Stimulated activated naive CD8-positive, alpha-beta T cell treated with anti-CD3 and anti-CD28 coated beads, Interleukin-15, Interleukin-2, amounts not matched to agents 100 ng/mL and 50 ng/mL, for 24 hours (primary cell): ENCODE data around the gene FAM240B.

Experiments used
- H3K27ac Mint-ChIP-seq: one replicate; pipeline ENCODE4 v1.8.0; 2021; ENCODE audit warnings: mild to moderate bottlenecking, mixed read lengths
- H3K27me3 Mint-ChIP-seq: one replicate; pipeline ENCODE4 v1.8.0; 2021; ENCODE audit warnings: mixed read lengths
- H3K36me3 Mint-ChIP-seq: one replicate; pipeline ENCODE4 v1.8.0; 2021; ENCODE audit warnings: low read depth, mixed read lengths
- H3K4me1 Mint-ChIP-seq: one replicate; pipeline ENCODE4 v1.8.0; 2021; ENCODE audit warnings: low read depth, mixed read lengths
- H3K4me3 Mint-ChIP-seq: one replicate; pipeline ENCODE4 v1.8.0; 2021; ENCODE audit warnings: mild to moderate bottlenecking, mixed read lengths
- H3K9me3 Mint-ChIP-seq: one replicate; pipeline ENCODE4 v1.8.0; 2021; ENCODE audit warnings: mixed read lengths

FAM240B gene

DNA sequence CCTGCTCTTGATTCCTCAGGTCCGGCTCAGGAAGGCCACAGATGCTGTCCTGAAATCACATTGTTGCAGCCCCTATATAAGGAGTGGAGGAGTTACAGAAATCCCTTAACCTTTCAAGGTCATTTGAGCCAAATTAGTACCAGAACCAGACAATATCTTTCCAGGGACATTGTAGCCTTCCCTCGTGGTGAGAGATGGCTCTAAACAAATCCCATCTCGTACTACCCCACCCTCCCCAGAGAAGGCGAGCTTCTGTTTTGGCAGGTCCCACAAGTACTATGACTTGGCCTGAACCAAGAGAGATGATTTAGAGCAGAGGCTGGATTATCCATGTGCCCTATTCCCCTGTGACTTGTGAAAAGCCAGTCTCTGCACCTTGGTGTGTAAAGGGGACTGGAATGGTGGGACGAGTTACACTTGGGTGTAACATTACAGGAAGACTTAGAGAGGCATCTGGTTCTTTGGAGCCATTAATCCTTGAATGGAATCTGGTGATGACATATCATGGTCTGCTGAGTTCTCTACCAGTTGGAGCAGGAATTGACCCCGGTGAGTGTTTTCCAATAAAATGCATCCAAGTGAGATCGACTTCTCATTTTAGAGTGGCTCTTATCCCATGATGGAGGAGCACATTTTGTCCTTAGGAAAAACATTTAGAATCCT, at the start of gene FAM240B:
Gene FAM240B, minus strand, starts transcription at position 51 of the 663 bp plus-strand sequence. CDS start 16,134 bp downstream, outside the sequence.
- Mint-ChIP-seq H3K4me1 (no peaks in the 10 kb centered on the region), H3K4me3 (no peak within 1 kb of the TSS), H3K27ac (no peak within 1 kb of the TSS), H3K36me3 (no peaks in the 10 kb centered on the region), H3K9me3 (no peaks in the 10 kb centered on the region), H3K27me3 (peaks cover 6% of the 10 kb centered on the region)

DNA sequence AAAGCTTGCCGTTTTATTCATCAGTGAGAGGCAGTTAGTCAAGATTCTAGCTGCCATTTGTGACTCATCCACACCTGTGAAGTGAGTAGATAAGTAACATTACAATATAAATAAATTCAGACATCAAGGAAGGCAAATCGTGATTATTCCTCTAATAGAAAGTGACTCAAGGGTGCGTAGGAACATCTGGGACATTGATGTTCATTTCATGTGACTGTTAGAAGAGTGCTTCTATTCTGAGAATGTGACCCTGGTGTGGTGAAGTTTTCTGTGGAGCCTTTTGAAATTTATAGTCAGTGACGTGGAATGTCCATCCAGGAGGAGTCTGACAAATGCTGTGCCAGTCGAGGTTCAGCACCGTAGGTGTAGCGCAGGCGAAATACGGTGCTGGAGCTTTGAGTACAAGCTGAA, 48.4 kb upstream of the FAM240B start:
- H3K27ac Mint-ChIP-seq, result no peak overlapping the region
- H3K4me1 Mint-ChIP-seq, result no peaks in the 10 kb centered on the region
- peaks cover 14% of the 10 kb centered on the region for H3K27me3 Mint-ChIP-seq
- no peak overlapping the region for H3K4me3 Mint-ChIP-seq
- H3K9me3 Mint-ChIP-seq, result peaks cover 12% of the 10 kb centered on the region
- H3K36me3 Mint-ChIP-seq, result no peaks in the 10 kb centered on the region

- H3K27ac Mint-ChIP-seq, result no peak overlapping the region
- H3K36me3 Mint-ChIP-seq, result no peaks in the 10 kb centered on the region
- H3K4me1 Mint-ChIP-seq, result no peaks in the 10 kb centered on the region
- H3K4me3 Mint-ChIP-seq, result no peak overlapping the region
- H3K9me3 Mint-ChIP-seq, result peaks cover 12% of the 10 kb centered on the region
- peaks cover 24% of the 10 kb centered on the region for H3K27me3 Mint-ChIP-seq
Observed at GRCh38 chr9:38765101-38765500, 45.2 kb upstream of the FAM240B start.

DNA sequence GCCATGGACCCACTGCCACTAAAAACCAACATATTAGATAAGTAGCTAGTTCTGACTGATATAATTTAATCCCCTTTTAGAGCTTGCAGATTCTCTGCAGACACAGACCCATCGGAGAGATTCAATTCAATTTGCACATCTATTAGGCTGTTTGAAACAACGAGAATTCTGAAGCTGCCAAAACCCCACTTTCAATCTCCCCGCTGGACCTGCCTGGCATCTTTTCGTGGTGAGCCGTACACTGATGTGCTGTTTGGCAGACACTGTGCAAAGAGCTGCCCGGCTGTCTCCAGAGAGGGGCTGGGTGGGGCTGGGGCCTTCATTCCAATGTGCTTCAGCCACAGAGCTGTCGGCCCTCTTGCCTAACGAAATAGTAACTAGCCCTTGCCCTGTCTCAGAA, 42.1 kb upstream of the FAM240B start:
- H3K27me3 Mint-ChIP-seq, result peaks cover 26% of the 10 kb centered on the region
- H3K9me3 Mint-ChIP-seq, result peaks cover 8% of the 10 kb centered on the region
- no peaks in the 10 kb centered on the region for H3K4me1 Mint-ChIP-seq
- H3K27ac Mint-ChIP-seq, result no peak overlapping the region
- H3K36me3 Mint-ChIP-seq, result no peaks in the 10 kb centered on the region
- H3K4me3 Mint-ChIP-seq, result no peak overlapping the region

GRCh38 chr9:38761339-38761738, 41.4 kb upstream of the FAM240B start:
- H3K36me3 Mint-ChIP-seq, result no peaks in the 10 kb centered on the region
- H3K27ac Mint-ChIP-seq, result no peak overlapping the region
- H3K4me3 Mint-ChIP-seq, result no peak overlapping the region
- H3K4me1 Mint-ChIP-seq, result no peaks in the 10 kb centered on the region
- peaks cover 8% of the 10 kb centered on the region for H3K9me3 Mint-ChIP-seq
- peaks cover 26% of the 10 kb centered on the region for H3K27me3 Mint-ChIP-seq

DNA sequence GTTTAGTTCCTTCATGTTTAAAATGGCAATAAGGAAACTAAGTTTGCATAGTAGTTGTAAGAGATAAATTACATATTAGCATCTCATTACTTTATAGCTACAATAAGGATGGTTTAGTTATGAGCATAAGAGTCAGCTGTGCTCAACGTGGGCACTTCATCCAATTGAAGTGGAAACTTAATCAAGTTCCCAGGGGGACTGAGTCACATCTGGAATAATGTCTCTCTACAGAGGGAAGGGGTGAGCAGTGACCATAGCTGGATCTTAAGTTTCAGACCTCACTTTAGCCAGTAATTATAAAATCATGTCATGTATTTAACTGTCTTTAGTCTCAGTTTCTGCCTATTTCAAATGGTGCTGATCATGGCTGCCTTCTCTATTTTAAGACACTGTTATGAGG, 36.8 kb upstream of the FAM240B start:
- H3K4me3 Mint-ChIP-seq, result no peak overlapping the region

GRCh38 chr9:38747941-38748340, 28.0 kb upstream of the FAM240B start:
- no peaks in the 10 kb centered on the region for H3K4me1 Mint-ChIP-seq
- H3K27me3 Mint-ChIP-seq, result peaks cover 3% of the 10 kb centered on the region
- no peaks in the 10 kb centered on the region for H3K9me3 Mint-ChIP-seq
- no peaks in the 10 kb centered on the region for H3K36me3 Mint-ChIP-seq
- H3K27ac Mint-ChIP-seq, result no peak overlapping the region
- no peak overlapping the region for H3K4me3 Mint-ChIP-seq

More for the DNA sequence above, 36.8 kb upstream of the FAM240B start:
- no peaks in the 10 kb centered on the region for H3K36me3 Mint-ChIP-seq
- H3K9me3 Mint-ChIP-seq, result no peaks in the 10 kb centered on the region
- peaks cover 19% of the 10 kb centered on the region for H3K27me3 Mint-ChIP-seq
- H3K27ac Mint-ChIP-seq, result no peak overlapping the region
- no peaks in the 10 kb centered on the region for H3K4me1 Mint-ChIP-seq

GRCh38 chr9:38747067-38747466, 27.1 kb upstream of the FAM240B start:
- Mint-ChIP-seq H3K27me3 (peaks cover 3% of the 10 kb centered on the region), H3K27ac (no peak overlapping the region), H3K36me3 (no peaks in the 10 kb centered on the region), H3K4me1 (no peaks in the 10 kb centered on the region), H3K9me3 (no peaks in the 10 kb centered on the region), H3K4me3 (no peak overlapping the region)

DNA sequence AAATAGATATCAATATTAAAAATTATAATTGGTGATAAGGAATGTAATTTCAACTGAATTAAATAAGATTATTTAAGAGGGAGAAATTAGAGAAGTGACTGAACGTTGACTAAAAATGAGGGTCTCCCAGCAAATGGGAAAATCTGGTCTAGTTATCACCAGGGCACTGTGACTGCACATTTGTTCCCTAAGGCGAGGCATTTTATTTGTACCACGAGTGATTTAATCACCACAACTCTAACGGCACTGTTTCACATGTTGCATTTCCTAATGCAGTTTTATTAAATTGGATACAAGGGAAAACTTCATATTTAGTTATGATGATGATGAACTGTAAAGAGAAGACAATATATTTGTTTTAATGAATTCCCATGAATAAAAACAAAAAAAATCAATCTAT, 26.4 kb upstream of the FAM240B start:
- H3K27me3 Mint-ChIP-seq, result peaks cover 3% of the 10 kb centered on the region
- no peaks in the 10 kb centered on the region for H3K9me3 Mint-ChIP-seq
- no peaks in the 10 kb centered on the region for H3K36me3 Mint-ChIP-seq
- H3K4me1 Mint-ChIP-seq, result no peaks in the 10 kb centered on the region
- H3K27ac Mint-ChIP-seq, result no peak overlapping the region
- H3K4me3 Mint-ChIP-seq, result no peak overlapping the region

- no peaks in the 10 kb centered on the region for H3K9me3 Mint-ChIP-seq
- H3K27ac Mint-ChIP-seq, result no peak overlapping the region
- peaks cover 17% of the 10 kb centered on the region for H3K27me3 Mint-ChIP-seq
- no peak overlapping the region for H3K4me3 Mint-ChIP-seq
- H3K4me1 Mint-ChIP-seq, result no peaks in the 10 kb centered on the region
- no peaks in the 10 kb centered on the region for H3K36me3 Mint-ChIP-seq
Observed at GRCh38 chr9:38744484-38744883, 24.6 kb upstream of the FAM240B start.

DNA sequence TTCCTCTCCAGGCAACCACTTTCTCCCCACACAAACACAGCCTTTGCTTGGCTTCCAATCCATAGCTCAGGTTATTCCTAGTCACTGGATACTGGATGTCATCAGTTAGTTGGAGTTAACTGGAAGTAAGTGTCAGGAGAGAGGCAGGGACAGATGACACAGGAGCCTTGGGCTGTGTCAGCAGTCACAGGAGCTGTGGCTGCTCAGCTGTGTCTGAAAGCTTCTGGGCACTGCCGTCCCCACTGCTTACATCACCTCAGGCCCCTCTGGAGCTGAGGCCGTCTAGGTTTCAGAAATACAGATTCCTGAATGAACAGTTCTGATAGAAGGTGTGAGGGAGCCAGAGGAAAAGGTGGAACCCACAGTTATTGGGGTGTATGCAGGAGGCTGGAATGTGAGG, 17.3 kb upstream of the FAM240B start:
- Mint-ChIP-seq H3K4me1 (no peaks in the 10 kb centered on the region), H3K27ac (no peak overlapping the region), H3K36me3 (no peaks in the 10 kb centered on the region), H3K27me3 (peaks cover 17% of the 10 kb centered on the region), H3K4me3 (no peak overlapping the region), H3K9me3 (no peaks in the 10 kb centered on the region)

- H3K4me3 Mint-ChIP-seq, result no peak overlapping the region
- no peaks in the 10 kb centered on the region for H3K9me3 Mint-ChIP-seq
- H3K4me1 Mint-ChIP-seq, result no peaks in the 10 kb centered on the region
- no peak overlapping the region for H3K27ac Mint-ChIP-seq
- no peaks in the 10 kb centered on the region for H3K36me3 Mint-ChIP-seq
- H3K27me3 Mint-ChIP-seq, result peaks cover 7% of the 10 kb centered on the region
Observed at GRCh38 chr9:38734831-38735230, 14.9 kb upstream of the FAM240B start.

- Mint-ChIP-seq H3K9me3 (no peaks in the 10 kb centered on the region), H3K4me3 (no peak overlapping the region), H3K4me1 (no peaks in the 10 kb centered on the region), H3K36me3 (no peaks in the 10 kb centered on the region), H3K27me3 (no peaks in the 10 kb centered on the region), H3K27ac (no peak overlapping the region)
Observed at GRCh38 chr9:38733503-38733902, 13.6 kb upstream of the FAM240B start.

DNA sequence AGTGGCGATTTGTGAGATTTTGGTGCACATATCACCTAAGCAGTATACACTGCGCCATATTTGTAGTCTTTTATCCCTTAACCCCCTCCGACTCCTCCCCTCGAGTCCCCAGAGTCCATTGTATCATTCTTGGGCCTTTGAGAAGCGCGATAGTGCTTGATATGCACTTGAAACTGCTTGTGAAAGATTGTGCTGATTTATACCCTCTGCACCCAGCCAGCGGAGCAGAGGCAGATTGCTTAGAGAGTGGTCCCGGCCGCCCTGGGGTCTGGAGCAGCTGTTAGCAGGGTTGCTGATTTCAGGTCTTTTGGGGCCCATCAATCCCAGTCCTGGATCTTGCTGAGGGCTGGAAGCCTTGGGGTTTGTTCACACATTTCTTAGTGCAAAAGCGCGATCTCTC, 13.0 kb upstream of the FAM240B start:
- H3K4me1 Mint-ChIP-seq, result no peaks in the 10 kb centered on the region
- no peak overlapping the region for H3K4me3 Mint-ChIP-seq
- H3K27me3 Mint-ChIP-seq, result no peaks in the 10 kb centered on the region
- no peak overlapping the region for H3K27ac Mint-ChIP-seq
- H3K9me3 Mint-ChIP-seq, result no peaks in the 10 kb centered on the region
- H3K36me3 Mint-ChIP-seq, result no peaks in the 10 kb centered on the region

DNA sequence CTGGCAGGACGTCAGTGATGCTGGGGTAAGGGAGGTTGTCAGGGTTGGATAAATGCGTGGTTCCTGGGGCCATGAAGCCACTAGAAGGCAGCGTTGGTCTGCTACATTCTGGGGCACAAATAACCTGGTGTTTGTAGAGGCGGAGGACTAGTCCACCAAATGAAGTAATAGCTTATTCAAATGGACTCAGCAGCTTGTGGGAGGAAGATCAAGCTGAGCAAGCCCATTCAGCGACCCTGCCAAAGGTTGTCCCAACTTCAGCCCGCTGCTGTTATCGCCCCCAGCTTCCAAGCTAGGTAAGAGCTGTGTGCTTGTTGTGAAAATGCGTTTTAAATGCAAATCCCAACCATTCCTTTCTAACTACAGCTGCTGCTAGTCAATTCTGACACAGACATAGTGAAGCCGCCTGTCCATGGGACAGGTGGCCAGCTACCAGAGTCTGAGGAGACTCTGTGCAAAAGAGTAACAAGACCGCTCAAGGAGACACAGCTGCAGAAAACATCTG, 7.6 kb upstream of the FAM240B start:
- Mint-ChIP-seq H3K9me3 (no peaks in the 10 kb centered on the region), H3K4me1 (no peaks in the 10 kb centered on the region), H3K36me3 (no peaks in the 10 kb centered on the region), H3K27me3 (no peaks in the 10 kb centered on the region), H3K4me3 (no peak overlapping the region), H3K27ac (no peak overlapping the region)

DNA sequence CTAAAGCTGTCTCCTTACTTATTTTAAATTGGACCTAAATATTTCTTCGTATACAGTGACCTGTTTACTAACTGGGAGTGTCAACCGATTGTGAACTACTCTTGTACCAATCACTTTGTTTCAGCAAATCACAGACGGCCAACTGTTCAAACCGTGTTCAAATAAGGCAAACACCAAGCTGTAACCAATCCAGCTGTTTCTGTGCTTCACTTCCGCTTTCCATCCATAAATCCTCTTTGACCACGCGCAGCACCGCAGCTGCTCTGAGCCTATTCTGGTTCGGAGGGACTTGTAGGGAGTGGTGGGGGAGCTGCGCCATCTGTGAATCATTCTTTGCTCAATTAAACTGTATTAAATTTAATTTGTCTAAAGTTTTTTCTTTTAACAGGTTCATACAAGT, 4.8 kb upstream of the FAM240B start:
- no peaks in the 10 kb centered on the region for H3K9me3 Mint-ChIP-seq
- H3K4me3 Mint-ChIP-seq, result no peak overlapping the region
- H3K36me3 Mint-ChIP-seq, result no peaks in the 10 kb centered on the region
- no peaks in the 10 kb centered on the region for H3K4me1 Mint-ChIP-seq
- peaks cover 2% of the 10 kb centered on the region for H3K27me3 Mint-ChIP-seq
- no peak overlapping the region for H3K27ac Mint-ChIP-seq
